Measurements from ENCODE around the gene MLXIP.
A peak's percentile ranks its signal among the peaks of the same experiment; 100 is the strongest.

MLXIP gene

GRCh38 chr12:122141911-122142725 is 63.6 kb downstream of the MLXIP start:
- no peak for TF ChIP-seq CTCF (IDR thresholded peaks at IDR 0.05; ENCODE audit: low read depth, low read length)
- peak in 1 of 2 donors; percentile 20 for DNase-seq (ENCODE audit: low read depth in 2 of 2)

GRCh38 chr12:122142857-122143256 is 64.3 kb downstream of the MLXIP start:
- DNase-seq (ENCODE audit: low read depth in 2 of 2): no peak
- TF ChIP-seq CTCF (IDR thresholded peaks at IDR 0.05; ENCODE audit: low read depth, low read length): no peak
- H3K4me3 ChIP-seq (replicated peaks in 1 of 2; ENCODE audit: low read depth in 2 of 2, low read length in 2 of 2): no peak overlapping the region

More at GRCh38 chr12:122141911-122142725, 63.6 kb downstream of the MLXIP start:
- no peak overlapping the region for H3K4me3 ChIP-seq (replicated peaks in 1 of 2; ENCODE audit: low read depth in 2 of 2, low read length in 2 of 2)

- TF ChIP-seq CTCF (IDR thresholded peaks at IDR 0.05; ENCODE audit: low read depth, low read length): no peak
- DNase-seq (ENCODE audit: low read depth in 2 of 2): no peak
- H3K4me3 ChIP-seq (replicated peaks in 1 of 2; ENCODE audit: low read depth in 2 of 2, low read length in 2 of 2): no peak overlapping the region
Observed at GRCh38 chr12:122144885-122145284, 66.3 kb downstream of the MLXIP start.

GRCh38 chr12:122145505-122146330 is 67.2 kb downstream of the MLXIP start:
- no peak for DNase-seq (ENCODE audit: low read depth in 2 of 2)
- H3K4me3 ChIP-seq (replicated peaks in 1 of 2; ENCODE audit: low read depth in 2 of 2, low read length in 2 of 2): no peak overlapping the region
- no peak for TF ChIP-seq CTCF (IDR thresholded peaks at IDR 0.05; ENCODE audit: low read depth, low read length)

GRCh38 chr12:122147514-122148290 is 69.1 kb downstream of the MLXIP start:
- no peak for TF ChIP-seq CTCF (IDR thresholded peaks at IDR 0.05; ENCODE audit: low read depth, low read length)
- no peak overlapping the region for H3K4me3 ChIP-seq (replicated peaks in 1 of 2; ENCODE audit: low read depth in 2 of 2, low read length in 2 of 2)
- DNase-seq (ENCODE audit: low read depth in 2 of 2): no peak

- TF ChIP-seq CTCF (IDR thresholded peaks at IDR 0.05; ENCODE audit: low read depth, low read length): no peak
- no peak overlapping the region for H3K4me3 ChIP-seq (replicated peaks in 1 of 2; ENCODE audit: low read depth in 2 of 2, low read length in 2 of 2)
- peak; percentile 54 to 57 for DNase-seq (ENCODE audit: low read depth in 2 of 2)
Observed at GRCh38 chr12:122148657-122149056, 70.1 kb downstream of the MLXIP start.
